GM04504 (cell line): ENCODE measurements around the gene FAM117B.

Experiments
- DNase-seq: peaks from one replicate; pipeline ENCODE4 v3.0.0-alpha.2; 2012; ENCODE audit warnings: low read depth

The FAM117B gene

GRCh38 chr2:202634556-202635427 is at the start of gene FAM117B:
TSS of gene FAM117B (plus strand) at chr2:202634969. CDS start at chr2:202635188, 219 bp downstream.
- DNase-seq, result peak; percentile 84

- DNase-seq, result peak; percentile 24
Measured at GRCh38 chr2:202588647-202589581, 45.9 kb upstream of the FAM117B start.

GRCh38 chr2:202589582-202589949 is 45.2 kb upstream of the FAM117B start:
- no peak for DNase-seq

GRCh38 chr2:202592566-202592965 is 42.2 kb upstream of the FAM117B start:
- DNase-seq, result no peak

- no peak for DNase-seq
Measured at GRCh38 chr2:202599105-202599504, 35.7 kb upstream of the FAM117B start.

GRCh38 chr2:202599911-202600310 is 34.9 kb upstream of the FAM117B start:
- no peak for DNase-seq

- DNase-seq, result no peak
Measured at GRCh38 chr2:202604699-202605098, 30.1 kb upstream of the FAM117B start.

- DNase-seq, result no peak
Measured at GRCh38 chr2:202605174-202605573, 29.6 kb upstream of the FAM117B start.

GRCh38 chr2:202608142-202608852 is 26.5 kb upstream of the FAM117B start:
- no peak for DNase-seq

GRCh38 chr2:202609381-202610145 is 25.2 kb upstream of the FAM117B start:
- DNase-seq, result no peak

- DNase-seq, result no peak
Measured at GRCh38 chr2:202610380-202610779, 24.4 kb upstream of the FAM117B start.

GRCh38 chr2:202612145-202612544 is 22.6 kb upstream of the FAM117B start:
- no peak for DNase-seq

- DNase-seq, result no peak
Measured at GRCh38 chr2:202613479-202613878, 21.3 kb upstream of the FAM117B start.

GRCh38 chr2:202624133-202624532 is 10.6 kb upstream of the FAM117B start:
- DNase-seq, result no peak

GRCh38 chr2:202627042-202627441 is 7.7 kb upstream of the FAM117B start:
- no peak for DNase-seq

- no peak for DNase-seq
Measured at GRCh38 chr2:202628646-202629198, 6.0 kb upstream of the FAM117B start.

- DNase-seq, result no peak
Measured at GRCh38 chr2:202632682-202633290, 2.0 kb upstream of the FAM117B start.

- no peak for DNase-seq
Measured at GRCh38 chr2:202633470-202633869, 1.3 kb upstream of the FAM117B start.

GRCh38 chr2:202635428-202636212 is 851 bp downstream of the FAM117B start:
- DNase-seq, result no peak

GRCh38 chr2:202636213-202636513 is 1.4 kb downstream of the FAM117B start:
- no peak for DNase-seq
